Esophagus squamous epithelium (tissue), 4 donors: ENCODE data around the gene ADRA2B.
"Not testable (repeated sequence)": the region's sequence is repeated elsewhere in the genome, so short reads cannot be mapped to it uniquely, and the experiment has no call there.

Experiments
- CTCF ChIP-seq, 6 experiments: fragments of 450-650 bp in 4 of 6; fragments of 200-600 bp in 2 of 6; sonication (generic) in 2 of 6; IDR thresholded peaks; one replicate each; pipeline ENCODE4 v1.5.1; 2016 to 2019; ENCODE audit warnings: antibody characterized with exemption in 6 of 6, mild to moderate bottlenecking in 4 of 6, moderate library complexity in 4 of 6
- POLR2A ChIP-seq, 4 donors: fragments of 450-650 bp; IDR thresholded peaks; one replicate each; pipeline ENCODE4 v1.6.1; 2017; ENCODE audit warnings: antibody characterized with exemption in 4 of 4, mild to moderate bottlenecking in 4 of 4, moderate library complexity in 3 of 4

GRCh38 chr2:96160366-96160765 is 44.0 kb upstream of the ADRA2B start:
- not testable (repeated sequence) for TF ChIP-seq CTCF, POLR2A (IDR thresholded peaks at IDR 0.05)
